Tibial nerve (tissue), 4 donors: ENCODE results near the gene PIK3C3.

Source experiments
- CTCF ChIP-seq, 5 experiments: fragments of 200-600 bp in 3 of 5; fragments of 450-650 bp in 2 of 5; sonication (generic) in 3 of 5; IDR thresholded peaks; one replicate each; pipeline ENCODE4 v1.5.1; 2016 to 2019; ENCODE audit warnings: antibody characterized with exemption in 5 of 5, mild to moderate bottlenecking in 3 of 5, moderate library complexity in 2 of 5
- EP300 ChIP-seq, 2 donors: sonication (generic); formaldehyde crosslinking; IDR thresholded peaks; one replicate each; pipeline ENCODE4 v1.6.1; 2017; ENCODE audit warnings: antibody characterized with exemption in 2 of 2, mild to moderate bottlenecking in 1 of 2
- POLR2A ChIP-seq, 2 donors: fragments of 450-650 bp; IDR thresholded peaks; one replicate each; pipeline ENCODE4 v1.6.1; 2017; ENCODE audit warnings: antibody characterized with exemption in 2 of 2, mild to moderate bottlenecking in 2 of 2, moderate library complexity in 2 of 2

DNA sequence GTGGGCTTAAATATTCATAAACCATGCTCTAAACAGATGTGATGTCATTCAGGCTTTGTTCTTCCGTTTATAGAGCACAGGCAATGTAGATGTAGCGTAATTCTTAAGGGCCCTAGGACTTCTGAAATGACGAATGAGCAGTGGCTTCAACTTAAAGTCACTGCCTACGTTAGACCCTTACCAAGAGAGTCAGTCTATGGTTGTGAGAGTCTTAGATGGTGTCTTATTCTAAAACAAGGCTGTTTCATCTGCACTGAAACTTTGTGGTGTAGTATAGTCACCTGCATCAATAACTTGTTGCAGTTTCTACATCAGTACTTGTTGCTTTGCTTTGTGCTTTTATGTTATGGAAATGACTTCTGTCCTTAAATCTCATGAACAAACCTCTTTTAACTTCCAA, 56.0 kb downstream of the PIK3C3 start:
- TF ChIP-seq POLR2A (IDR thresholded peaks at IDR 0.05) (no peak), CTCF (IDR thresholded peaks at IDR 0.05) (no peak), EP300 (IDR thresholded peaks at IDR 0.05) (no peak)
